Naive B cell (primary cell): Measurements from ENCODE around the gene XAGE5. TPM values are rescaled to one million over a fixed set of nuclear protein-coding genes. Genes with fewer than 3 reads are reported as not detected.

Source experiments
- ATAC-seq, 2 donors: fragments of 150-1000 bp; cut with Tn5 transposase; 2 replicates each; pipeline ENCODE4 v1.10.0; 2021; ENCODE audit warnings: low read depth in 2 of 2, mild to moderate bottlenecking in 2 of 2, moderate library complexity in 2 of 2
- DNase-seq: peaks from one replicate; pipeline ENCODE4 v3.0.0; 2022
- H3K27ac Mint-ChIP-seq, 6 donors: one replicate each; pipeline ENCODE4 v1.8.0; 2020 to 2022; ENCODE audit warnings: mild to moderate bottlenecking in 6 of 6, mixed read lengths in 6 of 6, moderate library complexity in 5 of 6, inconsistent platforms in 2 of 6
- H3K27me3 Mint-ChIP-seq, 3 donors: one replicate each; pipeline ENCODE4 v1.8.0; 2021 to 2022; ENCODE audit warnings: mixed read lengths in 3 of 3, mild to moderate bottlenecking in 1 of 3
- H3K36me3 Mint-ChIP-seq, 2 donors: one replicate each; pipeline ENCODE4 v1.8.0; 2020 to 2022; ENCODE audit warnings: mixed read lengths in 2 of 2, inconsistent platforms in 1 of 2, mild to moderate bottlenecking in 1 of 2
- H3K4me1 Mint-ChIP-seq, 3 donors: one replicate each; pipeline ENCODE4 v1.8.0; 2020 to 2022; ENCODE audit warnings: mixed read lengths in 3 of 3, inconsistent platforms in 1 of 3, mild to moderate bottlenecking in 1 of 3, moderate library complexity in 1 of 3
- H3K4me3 Mint-ChIP-seq, 8 donors: one replicate each; pipeline ENCODE4 v1.8.0; 2020 to 2022; ENCODE audit warnings: mild to moderate bottlenecking in 8 of 8, mixed read lengths in 8 of 8, moderate library complexity in 8 of 8, inconsistent platforms in 2 of 8
- H3K9me3 Mint-ChIP-seq, 7 donors: one replicate each; pipeline ENCODE4 v1.8.0; 2020 to 2022; ENCODE audit warnings: mixed read lengths in 7 of 7, mild to moderate bottlenecking in 5 of 7, inconsistent platforms in 2 of 7, moderate library complexity in 1 of 7
- polyA plus RNA-seq, 6 donors: library from polyadenylated mRNA; unstranded; fragments of 300-500 nt; fragmentation: Illumina TruSeq; gene quantifications; one replicate each; pipeline ENCODE4 v1.2.3, GENCODE V29; 2021; ENCODE audit warnings: low read depth in 6 of 6

Gene XAGE5
- polyA plus RNA-seq, 6 donors from 2014 or later = not detected

GRCh38 chrX:52865343-52865998 is 54.4 kb downstream of the XAGE5 start:
- H3K4me1 Mint-ChIP-seq = no peaks in the 10 kb centered on the region
- no peak for ATAC-seq
- H3K27ac Mint-ChIP-seq = no peak overlapping the region
- no peaks in the 10 kb centered on the region for H3K9me3 Mint-ChIP-seq
- H3K4me3 Mint-ChIP-seq = no peak overlapping the region
- DNase-seq = no peak
- H3K36me3 Mint-ChIP-seq = no peaks in the 10 kb centered on the region
- peaks cover 0 to 39% (median 7%) of the 10 kb centered on the region in 3 donors for H3K27me3 Mint-ChIP-seq

Other genes starting within 250 kb of the XAGE5 start
- gene SSX7, start 156.4 kb upstream of the XAGE5 start, polyA plus RNA-seq = not detected
- gene SSX2, start 104.1 kb upstream of the XAGE5 start, polyA plus RNA-seq = not detected
- not detected for gene SSX2B, start 60.0 kb upstream of the XAGE5 start, polyA plus RNA-seq
- not detected for gene SPANXN5, start 13.9 kb upstream of the XAGE5 start, polyA plus RNA-seq
- gene XAGE3, start 56.8 kb downstream of the XAGE5 start, polyA plus RNA-seq = not detected
- gene FAM156B, start 86.0 kb downstream of the XAGE5 start, polyA plus RNA-seq = 1 to 10 TPM; 4.8 to 8.3 (median 6.9) TPM
- gene FAM156A, start 147.2 kb downstream of the XAGE5 start, polyA plus RNA-seq = 10 to 100 TPM in 1 of 6 donors, 1 to 10 TPM in 5; 2.2 to 11.1 (median 4.7) TPM
- not detected for gene GPR173, start 237.5 kb downstream of the XAGE5 start, polyA plus RNA-seq